ENCODE measurements around the gene PCSK7.
"Not testable (repeated sequence)": the region's sequence is repeated elsewhere in the genome, so short reads cannot be mapped to it uniquely, and the experiment has no call there.

The PCSK7 gene, protein sequence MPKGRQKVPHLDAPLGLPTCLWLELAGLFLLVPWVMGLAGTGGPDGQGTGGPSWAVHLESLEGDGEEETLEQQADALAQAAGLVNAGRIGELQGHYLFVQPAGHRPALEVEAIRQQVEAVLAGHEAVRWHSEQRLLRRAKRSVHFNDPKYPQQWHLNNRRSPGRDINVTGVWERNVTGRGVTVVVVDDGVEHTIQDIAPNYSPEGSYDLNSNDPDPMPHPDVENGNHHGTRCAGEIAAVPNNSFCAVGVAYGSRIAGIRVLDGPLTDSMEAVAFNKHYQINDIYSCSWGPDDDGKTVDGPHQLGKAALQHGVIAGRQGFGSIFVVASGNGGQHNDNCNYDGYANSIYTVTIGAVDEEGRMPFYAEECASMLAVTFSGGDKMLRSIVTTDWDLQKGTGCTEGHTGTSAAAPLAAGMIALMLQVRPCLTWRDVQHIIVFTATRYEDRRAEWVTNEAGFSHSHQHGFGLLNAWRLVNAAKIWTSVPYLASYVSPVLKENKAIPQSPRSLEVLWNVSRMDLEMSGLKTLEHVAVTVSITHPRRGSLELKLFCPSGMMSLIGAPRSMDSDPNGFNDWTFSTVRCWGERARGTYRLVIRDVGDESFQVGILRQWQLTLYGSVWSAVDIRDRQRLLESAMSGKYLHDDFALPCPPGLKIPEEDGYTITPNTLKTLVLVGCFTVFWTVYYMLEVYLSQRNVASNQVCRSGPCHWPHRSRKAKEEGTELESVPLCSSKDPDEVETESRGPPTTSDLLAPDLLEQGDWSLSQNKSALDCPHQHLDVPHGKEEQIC

DNA sequence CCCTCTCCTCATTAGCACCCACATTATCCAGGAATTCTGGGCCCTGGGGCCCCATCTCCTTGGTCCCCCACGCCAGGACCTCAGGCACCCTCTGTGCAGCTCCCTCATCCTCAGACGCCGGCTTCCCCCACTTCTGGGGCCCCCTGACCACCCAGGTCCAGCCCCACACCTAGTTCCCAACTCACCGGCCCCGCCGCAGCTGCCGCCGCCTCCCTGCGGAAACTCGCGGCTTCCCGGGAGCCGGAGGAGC is at the start of gene PCSK7:
PCSK7 (minus strand) TSS at position 232 of the 250 bp plus-strand sequence. CDS start 2,229 bp downstream, outside the sequence.
- no peak for DNase-seq

DNA sequence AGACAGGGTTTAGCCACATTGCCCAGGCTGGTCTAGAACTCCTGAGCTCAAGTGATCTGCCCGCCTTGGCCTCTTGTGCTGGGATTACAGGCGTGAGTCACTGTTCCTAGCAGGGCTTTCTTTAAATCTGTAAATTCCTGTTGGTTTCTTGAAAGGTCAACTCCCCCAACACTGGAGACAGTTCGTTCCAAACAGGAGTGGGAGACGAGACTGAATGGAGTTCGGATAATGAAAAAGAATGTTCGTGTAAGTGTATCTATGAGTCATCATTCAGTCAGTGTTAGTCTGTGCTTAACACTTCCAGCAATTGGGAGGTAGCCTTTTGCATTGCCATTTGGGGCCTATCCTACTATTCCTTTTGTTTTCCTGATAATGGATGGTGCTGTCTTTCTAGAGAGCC is 49.3 kb upstream of the PCSK7 start:
- DNase-seq = no peak

DNA sequence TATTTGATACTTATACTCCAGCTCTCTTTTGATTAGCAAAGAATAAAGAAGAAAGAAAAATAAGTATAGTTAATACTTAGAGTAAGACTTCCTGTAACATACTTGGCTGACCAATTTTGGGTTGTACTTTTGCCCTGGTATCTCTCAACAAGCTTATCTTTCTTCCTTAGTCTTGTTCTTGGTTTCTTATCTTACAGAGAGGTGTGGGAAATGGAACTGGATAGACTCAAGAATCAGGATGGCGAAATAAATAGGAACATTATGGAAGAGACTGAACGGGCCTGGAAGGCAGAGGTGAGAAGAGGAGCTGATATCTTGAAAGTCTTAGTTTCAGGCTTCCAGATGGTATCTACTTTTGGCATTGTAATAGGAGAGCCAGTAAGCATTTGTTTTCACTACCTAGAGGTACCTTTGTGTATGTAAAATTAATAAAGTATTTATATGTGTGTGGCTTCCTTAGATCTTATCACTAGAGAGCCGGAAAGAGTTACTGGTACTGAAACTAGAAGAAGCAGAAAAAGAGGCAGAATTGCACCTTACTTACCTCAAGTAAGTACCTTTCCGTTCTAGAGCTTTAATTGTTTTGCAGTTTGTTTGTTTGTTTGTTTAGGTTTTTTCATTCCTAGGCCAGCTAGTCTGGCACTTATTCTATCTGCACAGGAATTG is 48.0 kb upstream of the PCSK7 start:
- no peak for DNase-seq

DNA sequence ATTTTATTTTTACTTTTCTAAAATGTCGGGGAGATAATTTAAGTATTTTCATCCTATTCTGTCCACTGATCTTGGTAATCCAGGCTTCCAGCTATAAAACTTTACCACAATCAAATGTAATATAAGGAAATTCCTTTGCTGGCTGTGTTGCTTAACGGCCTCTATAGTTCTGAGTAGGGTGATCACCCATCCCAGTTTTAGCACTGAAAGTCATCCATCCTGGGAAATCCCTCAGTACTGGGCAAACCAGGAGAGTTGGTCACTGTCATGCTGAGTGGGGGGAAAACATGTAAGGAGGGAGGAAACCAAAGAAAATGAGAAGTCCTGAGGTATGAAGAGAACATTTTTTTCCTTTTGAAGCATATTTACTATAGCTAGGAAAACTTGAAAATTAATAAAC is 46.5 kb upstream of the PCSK7 start:
- no peak for DNase-seq

DNA sequence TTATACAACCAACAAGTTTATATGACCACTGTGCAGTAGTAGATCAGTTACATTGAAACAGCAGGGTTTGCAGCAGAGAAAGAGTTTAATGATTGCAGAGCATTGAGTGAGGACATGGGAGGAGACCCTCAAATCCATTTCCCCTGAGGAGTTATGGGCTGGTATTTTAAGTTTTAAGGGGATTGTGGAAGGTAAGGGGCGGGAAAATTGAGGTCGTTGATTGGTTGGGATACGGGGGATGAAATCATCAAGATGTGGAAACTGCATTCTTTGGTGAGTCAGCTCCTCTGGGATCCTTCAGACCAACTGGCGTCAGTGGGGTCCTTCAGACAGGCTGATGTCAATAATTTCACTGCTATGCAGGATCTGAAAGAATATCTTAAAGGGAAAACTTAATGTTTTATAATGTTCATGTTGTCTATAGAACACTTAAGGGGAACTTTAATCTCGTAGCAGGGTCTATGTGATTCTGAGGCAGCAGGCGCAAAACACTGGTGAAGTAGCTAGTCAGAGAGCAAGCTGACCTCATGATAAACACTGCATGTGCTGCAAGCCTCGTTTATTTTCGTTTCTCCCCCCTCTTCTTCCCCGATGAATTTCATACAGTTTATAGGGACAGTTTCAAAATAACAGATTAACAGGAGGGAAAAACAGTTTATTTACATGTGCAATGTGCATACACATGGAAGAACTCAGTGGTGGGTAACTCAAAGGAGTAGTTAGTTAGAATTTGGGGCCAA is 41.8 kb upstream of the PCSK7 start:
- DNase-seq = no peak

DNA sequence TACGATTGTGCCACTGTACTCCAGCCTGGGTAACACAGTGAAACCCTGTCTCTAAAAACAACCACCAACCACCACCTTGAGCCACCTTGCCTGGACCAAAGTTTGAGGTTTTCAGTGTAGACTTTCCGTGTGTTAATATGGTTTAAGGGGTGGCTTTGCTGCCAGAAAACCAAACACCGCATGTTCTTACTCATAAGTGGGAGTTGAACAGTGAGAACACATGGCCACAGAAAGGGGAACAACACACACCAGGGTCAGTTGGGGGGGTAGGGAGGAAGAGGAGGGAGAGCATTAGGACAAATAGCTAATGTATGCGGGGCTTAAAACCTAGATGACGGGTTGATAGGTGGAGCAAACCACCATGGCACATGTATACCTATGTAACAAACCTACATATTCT is 40.3 kb upstream of the PCSK7 start:
- not testable (repeated sequence) for DNase-seq

DNA sequence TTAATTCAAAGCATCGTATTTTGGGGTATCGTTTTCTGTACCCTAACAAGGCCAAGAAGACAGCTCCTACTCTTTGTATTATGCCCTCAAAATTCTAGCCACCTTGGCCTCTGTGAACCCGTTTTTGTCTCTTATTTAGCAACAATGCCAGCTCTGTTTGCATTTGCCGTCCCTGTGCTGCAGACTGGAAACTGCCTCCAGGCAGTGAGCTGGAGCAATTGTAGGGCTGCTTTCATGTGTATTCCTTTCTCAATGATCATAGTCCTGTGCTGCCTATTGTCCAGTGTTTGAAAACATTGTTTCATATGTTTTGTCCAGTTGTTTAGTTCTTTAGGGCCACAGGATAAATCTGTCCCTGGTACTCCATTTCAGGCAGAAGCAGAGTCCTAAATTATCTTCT is 39.3 kb upstream of the PCSK7 start:
- no peak for DNase-seq

DNA sequence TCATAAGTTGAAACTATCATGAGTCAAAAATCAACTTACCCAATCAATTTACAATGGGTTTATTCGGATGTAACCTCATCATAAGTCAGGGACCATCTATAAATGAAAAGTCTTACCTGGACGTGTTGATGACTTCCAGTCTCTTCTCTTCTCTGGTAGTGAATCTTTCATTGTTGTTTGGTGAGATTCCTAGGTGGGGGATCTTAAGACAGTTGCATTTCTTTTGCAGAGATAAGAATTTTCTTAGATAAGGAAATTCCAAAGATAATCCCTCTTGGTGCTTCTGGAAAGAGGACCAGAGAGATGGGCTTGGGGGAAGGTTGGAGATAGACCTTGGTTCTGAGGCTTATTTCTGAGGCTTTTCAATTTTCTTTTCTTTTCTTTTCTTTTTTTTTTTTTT is 38.0 kb upstream of the PCSK7 start:
- DNase-seq = no peak

DNA sequence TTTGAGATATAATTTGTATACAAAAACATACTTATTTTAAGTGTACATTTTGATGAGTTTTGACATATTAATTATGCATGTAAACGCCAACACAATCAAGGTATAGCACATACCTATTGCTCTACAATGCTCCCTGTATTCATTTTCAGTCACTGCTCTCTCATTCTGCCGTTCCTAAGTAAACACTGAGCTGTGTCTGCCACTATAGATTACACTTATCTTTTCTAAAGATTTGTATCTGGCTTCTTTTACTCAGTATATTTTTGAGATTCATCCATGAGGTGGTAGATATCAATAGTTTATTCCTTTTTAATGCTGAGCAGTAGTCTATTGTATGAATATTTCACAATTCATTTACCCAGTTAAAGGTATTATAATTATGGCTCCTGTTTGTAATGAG is 33.9 kb upstream of the PCSK7 start:
- DNase-seq = no peak

DNA sequence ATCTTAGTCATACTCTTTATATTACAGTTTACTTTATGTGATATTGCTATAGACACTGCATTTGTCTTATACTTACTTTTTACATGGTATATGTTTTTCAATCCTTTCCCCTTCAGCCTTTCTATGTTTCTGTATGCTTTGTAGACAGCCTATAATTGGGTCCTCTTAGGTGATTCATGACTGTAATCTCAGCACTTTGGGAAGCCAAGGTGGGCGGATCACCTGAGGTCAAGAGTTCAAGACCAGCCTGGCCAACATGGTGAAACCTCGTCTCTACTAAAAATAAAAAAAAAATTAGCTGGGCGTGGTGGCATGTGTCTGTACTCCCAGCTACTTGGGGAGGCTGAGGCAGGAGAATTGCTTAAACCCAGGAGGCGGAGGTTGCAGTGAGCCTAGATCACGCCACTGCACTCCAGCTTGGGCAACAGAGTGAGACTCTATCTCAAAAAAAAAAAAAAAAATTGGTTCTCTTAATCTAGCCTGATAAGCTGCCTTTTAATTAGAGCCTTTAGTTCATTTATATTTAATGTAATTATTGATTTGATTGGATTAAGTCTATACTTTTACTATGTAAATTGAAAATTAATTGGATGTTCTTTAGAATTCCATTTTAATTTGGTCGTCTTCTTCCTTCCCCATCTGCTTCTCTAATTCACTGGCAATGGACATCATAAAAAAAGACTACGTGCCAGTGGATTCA is 32.9 kb upstream of the PCSK7 start:
- not testable (repeated sequence) for DNase-seq

DNA sequence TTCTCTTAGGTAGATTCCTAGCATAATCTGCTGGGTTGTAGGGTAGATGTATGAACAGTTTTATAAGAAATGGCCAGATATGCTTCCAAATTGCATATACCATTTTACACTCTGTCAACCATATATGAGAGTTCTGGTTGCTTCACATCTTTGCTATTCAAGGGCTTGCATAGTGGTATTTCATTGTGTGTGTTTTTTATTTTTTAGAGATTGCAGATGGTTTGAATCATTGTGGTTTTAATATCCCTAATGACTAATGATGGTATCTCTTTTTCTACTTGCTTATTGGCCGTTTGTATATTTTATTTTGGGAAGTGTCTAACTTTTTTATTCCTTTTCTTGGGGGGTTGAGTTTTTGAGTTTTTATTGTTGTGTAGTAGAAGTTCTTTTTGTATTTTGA is 27.5 kb upstream of the PCSK7 start:
- no peak for DNase-seq

DNA sequence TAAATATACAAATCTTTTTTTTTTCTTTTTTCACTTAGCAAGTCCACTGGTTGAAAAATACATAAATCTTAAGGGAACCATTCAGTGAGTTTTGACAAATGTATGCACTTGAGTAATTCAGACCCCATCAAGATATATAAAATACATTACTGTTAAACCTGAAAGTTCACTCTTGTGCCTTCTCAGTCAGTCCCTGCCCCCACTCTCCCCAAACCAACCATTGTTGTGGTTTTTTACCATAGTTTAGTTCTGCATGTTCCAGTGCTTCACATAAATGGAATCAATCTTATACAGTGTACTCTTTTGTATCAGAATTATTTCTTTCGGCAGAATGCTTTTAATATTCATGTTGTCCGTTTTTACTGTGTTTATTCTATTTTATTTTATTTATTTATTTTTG is 26.7 kb upstream of the PCSK7 start:
- no peak for DNase-seq

DNA sequence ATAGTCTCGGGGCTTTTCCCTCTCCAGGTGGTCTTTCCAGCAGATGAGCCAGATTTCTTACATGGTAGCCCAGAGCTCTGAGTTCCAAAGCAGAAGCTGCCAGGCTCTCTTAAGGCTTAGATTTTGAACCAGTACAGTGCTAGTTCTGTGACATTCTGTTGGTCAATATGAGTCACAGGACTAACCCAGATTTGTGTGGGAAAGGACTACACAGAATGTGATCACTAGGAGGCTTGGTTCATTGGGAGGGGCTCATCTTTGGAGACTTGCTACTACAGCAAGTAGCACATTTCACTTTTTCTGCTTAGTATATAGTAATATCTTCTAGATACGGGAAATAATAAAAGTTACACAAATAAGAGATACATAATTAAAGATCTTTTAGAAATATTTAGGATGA is 24.7 kb upstream of the PCSK7 start:
- no peak for DNase-seq

DNA sequence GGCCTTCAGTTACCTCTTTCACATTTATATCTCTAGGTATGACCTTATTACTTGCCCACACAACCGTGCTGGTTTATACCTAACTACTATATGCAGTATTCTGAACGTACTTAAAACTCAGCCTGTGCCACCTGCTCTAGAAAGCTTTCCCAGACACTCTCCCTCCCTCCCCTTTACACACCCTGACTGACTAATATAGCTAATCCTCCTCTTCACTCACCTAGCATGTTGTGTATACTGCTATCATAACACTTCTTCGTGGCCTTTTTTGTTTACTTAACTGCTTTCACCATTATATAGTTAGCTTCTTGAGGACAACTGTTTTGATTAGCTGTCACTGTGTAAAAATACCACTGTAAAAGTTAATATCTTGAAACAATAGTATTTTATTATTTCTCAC is 24.1 kb upstream of the PCSK7 start:
- DNase-seq = no peak

DNA sequence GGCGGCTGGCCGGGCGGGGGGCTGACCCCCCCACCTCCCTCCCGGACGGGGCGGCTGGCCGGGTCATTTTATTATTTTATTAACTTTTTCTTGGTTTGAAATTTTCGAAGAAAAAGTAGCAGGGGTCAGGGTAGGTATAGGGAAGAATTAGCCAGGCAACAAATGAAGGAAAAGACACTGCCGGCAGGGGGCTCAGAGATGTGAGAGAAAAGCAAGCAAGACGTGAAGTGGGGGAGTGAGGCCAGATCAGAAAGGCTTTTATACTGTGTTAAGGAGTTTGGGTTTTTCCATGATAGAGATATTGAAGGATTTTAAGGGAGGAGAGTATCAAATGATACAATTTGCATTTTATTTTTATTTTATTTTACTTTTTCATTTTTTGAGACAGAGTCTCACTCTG is 19.6 kb upstream of the PCSK7 start:
- DNase-seq = no peak

DNA sequence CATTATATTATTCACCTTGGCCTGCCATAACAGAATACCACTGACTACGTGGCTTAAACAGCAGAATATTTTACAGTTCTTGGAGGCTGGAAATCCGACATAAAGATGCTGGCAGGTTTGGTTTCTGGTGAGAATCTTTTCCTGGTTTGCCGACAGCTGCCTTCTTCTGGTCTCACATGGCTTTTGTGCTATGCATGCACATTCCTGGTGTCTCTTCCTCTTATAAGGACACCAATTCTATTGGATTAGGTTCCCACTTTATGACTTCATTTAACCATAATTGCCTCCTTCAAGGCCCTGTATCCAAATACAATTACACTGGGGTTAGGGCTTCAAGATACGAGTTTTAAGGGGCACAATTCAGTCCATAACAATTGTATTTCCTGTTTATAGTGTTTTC is 17.7 kb upstream of the PCSK7 start:
- DNase-seq = no peak

DNA sequence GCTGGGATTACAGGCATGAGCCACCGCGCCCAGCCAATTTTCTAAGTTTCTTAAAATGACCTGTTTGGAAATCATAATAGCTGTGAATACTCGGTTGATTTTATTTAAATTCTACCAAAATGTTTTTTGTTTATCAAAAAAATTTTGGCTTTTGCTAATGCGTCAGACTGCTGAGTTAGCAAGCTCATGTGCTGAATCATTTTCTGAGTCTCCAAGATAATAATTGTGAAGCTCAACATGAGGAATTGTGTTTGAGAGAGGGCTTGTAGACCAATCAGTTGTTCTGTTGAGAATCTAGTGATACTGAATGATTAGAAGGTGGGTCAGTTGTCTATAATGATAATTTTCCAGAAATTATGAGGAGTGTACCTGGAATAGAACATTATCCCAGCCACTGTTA is 16.5 kb upstream of the PCSK7 start:
- DNase-seq = no peak

DNA sequence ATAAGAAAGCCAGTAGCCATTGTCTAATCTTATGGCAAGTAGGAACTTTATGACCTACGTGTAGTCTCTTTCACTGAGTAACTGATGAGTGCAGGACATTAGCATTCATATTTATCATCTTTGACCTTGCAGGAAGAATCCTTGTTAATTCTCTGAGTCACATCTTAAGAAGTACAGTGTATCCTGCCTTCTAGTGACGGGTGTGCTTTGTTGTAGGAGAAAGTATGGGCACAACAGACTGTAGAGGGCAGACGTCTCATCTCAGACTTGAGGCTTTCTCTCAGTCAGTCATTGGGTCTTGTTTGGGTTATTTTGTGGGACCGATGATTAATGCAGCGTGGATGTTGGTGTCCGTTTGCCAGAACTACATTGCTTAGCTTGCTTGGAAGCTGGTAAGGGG is 7.4 kb upstream of the PCSK7 start:
- peak in 1 of 2 experiments; percentile 3 for DNase-seq

DNA sequence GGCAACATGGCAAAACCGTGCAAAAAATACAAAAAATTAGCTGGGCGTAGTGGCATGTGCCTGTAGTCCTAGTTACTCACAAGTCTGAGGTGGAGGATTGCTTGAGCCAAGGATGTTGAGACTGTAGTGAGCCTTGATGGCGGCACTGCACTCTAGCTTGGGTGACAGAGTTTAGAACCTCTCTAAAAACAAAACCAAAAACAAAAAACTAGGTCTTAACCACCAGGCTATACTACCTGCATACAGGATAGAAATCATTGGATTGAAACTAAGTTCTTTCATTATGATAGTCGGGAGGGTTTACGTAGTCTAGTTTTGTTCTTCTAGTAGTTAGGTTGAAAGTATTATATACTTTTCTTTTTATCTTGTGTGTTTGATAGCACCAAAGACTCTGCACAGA is 6.3 kb upstream of the PCSK7 start:
- DNase-seq = no peak

DNA sequence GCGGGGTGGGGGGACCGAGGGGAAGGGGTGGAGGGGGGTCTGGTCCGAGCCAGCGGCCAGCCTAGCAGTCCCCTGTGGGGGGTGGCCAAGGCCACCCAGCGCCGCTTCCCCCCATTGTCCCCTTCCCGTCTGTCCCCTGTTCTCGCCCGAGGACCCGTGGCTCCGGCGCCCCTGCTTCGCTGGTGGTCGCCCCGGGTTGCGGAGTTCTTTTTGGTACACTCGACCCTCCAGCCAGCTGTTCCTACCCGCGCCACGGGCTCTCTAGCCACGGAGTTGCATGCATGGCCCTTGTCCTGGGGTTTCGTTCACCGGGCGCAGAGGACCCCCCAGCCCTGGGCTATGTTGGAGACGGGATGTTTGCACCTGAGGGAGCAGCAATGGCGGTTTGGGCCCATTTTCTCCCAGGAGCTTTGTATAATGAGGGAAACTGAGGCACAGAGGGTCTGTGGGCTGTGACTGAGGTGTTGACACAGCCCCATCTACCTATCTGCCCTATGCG is 1.1 kb upstream of the PCSK7 start:
- no peak for DNase-seq

DNA sequence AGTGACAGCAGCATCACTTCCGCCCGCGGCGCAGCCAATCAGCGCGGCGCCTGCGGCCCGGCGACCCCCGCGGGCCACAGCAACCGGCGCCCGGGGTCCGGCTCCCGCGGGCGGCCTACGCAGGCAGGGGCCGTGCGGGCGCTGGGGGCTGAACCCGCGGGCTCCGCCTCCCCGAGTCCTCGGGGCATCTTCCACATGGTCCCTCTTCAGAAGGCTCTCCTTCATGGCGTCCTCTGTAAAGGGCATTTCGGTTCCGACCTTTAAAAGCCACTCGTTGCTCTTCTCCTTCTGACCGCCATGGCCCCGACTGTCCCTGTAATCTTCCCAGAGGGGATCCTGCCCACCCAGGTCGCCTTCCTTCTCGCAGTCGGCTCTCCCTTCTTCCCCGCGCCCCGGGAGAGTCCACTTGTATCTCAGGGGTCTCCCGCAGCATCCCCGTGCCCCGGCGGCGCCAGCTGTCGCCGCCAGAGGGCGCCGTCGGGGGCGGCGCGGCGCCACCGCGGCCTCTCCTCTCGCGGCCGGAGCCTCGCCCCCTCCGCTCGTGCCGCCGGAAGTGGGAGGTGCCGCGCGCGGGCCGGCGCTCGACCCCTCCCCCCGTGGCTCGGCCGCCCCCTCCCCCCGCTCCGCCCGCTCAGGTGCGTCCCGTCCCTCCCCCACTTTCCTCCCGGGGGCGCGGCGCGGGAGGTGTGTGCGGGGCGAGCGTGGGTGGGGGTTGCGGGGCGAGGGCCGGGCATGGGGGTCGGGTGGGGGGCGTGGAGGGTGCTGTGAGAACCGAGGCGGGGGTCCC is 412 bp upstream of the PCSK7 start, which contains the start of gene RNF214:
RNF214 (plus strand) TSS at position 580 of the 787 bp plus-strand sequence. CDS start 1,602 bp downstream, outside the sequence.
- peak; percentile 28 to 39 for DNase-seq

Measured in SW 1271 (cell line).